A673 (cell line): ENCODE data around the gene SUPT6H.

ENCODE experiments used
- EZH2 ChIP-seq: fragments of 200-600 bp; sonication (generic); IDR thresholded peaks from 2 replicates; pipeline ENCODE4 v1.6.1; 2017; ENCODE audit warnings: borderline replicate concordance, low read depth, mild to moderate bottlenecking, mixed read lengths, antibody characterized with exemption, low read length; ENCODE audit not compliant: poor library complexity, severe bottlenecking
- TF ChIP-seq, protein P1 (sequence below): fragments of 300-800, 200-600 bp; sonication (generic); conservative IDR thresholded peaks from 2 replicates; pipeline ENCODE4 v1.5.1; 2017; ENCODE audit warnings: low read depth, mild to moderate bottlenecking, antibody characterized with exemption, low read length, moderate library complexity, mixed read lengths

DNA sequence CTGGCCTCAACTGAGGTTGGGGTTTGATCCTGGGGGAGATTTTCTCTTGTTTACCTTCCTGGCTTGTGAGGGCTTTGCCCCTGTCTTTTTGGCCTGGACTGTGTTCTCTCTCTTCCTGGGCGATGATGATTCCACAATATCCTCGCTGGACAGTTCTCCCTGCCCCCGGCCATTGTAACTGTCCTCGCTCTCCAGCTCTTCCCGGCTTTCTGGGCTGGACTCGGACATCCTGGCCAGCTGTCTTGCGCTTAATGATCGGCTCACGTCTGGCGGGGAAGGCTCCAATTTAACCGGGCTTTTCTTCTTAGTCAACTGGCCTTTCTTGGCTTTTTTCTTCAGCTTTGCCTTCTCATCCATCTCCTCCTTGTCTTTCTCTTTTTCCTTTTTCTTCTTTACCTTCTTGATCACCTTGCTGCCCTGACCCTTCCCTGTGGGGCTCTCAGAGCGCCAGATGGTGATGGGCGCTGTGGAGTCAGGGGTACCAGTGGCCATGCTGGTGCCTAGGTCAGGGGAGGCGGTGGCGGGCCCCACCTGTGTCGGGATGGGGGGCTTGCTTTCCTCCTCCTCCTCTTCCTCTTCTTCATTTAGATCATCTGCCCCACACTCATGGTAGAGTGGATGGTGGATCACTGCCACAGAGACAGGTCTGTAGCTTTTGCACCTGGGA, 41.7 kb downstream of the SUPT6H start:
- TF ChIP-seq, protein P1, sequence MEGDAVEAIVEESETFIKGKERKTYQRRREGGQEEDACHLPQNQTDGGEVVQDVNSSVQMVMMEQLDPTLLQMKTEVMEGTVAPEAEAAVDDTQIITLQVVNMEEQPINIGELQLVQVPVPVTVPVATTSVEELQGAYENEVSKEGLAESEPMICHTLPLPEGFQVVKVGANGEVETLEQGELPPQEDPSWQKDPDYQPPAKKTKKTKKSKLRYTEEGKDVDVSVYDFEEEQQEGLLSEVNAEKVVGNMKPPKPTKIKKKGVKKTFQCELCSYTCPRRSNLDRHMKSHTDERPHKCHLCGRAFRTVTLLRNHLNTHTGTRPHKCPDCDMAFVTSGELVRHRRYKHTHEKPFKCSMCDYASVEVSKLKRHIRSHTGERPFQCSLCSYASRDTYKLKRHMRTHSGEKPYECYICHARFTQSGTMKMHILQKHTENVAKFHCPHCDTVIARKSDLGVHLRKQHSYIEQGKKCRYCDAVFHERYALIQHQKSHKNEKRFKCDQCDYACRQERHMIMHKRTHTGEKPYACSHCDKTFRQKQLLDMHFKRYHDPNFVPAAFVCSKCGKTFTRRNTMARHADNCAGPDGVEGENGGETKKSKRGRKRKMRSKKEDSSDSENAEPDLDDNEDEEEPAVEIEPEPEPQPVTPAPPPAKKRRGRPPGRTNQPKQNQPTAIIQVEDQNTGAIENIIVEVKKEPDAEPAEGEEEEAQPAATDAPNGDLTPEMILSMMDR: no peak
- TF ChIP-seq EZH2: no peak
